ENCODE data around the gene NHEJ1. TPM values are rescaled to one million over a fixed set of nuclear protein-coding genes. Genes with fewer than 3 reads are reported as not detected.

The NHEJ1 gene
- total RNA-seq, 1 donor from 2014 or later, result 19.6 TPM

- H3K27me3 Mint-ChIP-seq, result peaks cover 85% of the 10 kb centered on the region
- no peak overlapping the region for H3K4me3 Mint-ChIP-seq
- no peaks in the 10 kb centered on the region for H3K9me3 Mint-ChIP-seq
- no peaks in the 10 kb centered on the region for H3K36me3 Mint-ChIP-seq
- no peaks in the 10 kb centered on the region for H3K4me1 Mint-ChIP-seq (ENCODE audit: unreplicated experiment)
- TF ChIP-seq, protein P1, sequence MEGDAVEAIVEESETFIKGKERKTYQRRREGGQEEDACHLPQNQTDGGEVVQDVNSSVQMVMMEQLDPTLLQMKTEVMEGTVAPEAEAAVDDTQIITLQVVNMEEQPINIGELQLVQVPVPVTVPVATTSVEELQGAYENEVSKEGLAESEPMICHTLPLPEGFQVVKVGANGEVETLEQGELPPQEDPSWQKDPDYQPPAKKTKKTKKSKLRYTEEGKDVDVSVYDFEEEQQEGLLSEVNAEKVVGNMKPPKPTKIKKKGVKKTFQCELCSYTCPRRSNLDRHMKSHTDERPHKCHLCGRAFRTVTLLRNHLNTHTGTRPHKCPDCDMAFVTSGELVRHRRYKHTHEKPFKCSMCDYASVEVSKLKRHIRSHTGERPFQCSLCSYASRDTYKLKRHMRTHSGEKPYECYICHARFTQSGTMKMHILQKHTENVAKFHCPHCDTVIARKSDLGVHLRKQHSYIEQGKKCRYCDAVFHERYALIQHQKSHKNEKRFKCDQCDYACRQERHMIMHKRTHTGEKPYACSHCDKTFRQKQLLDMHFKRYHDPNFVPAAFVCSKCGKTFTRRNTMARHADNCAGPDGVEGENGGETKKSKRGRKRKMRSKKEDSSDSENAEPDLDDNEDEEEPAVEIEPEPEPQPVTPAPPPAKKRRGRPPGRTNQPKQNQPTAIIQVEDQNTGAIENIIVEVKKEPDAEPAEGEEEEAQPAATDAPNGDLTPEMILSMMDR (conservative IDR thresholded peaks at IDR 0.05), result no peak
- DNase-seq (ENCODE audit: extremely low spot score, unreplicated experiment), result no peak
- no peak overlapping the region for H3K27ac Mint-ChIP-seq
Measured at GRCh38 chr2:219056896-219057708, 103.5 kb downstream of the NHEJ1 start.

- no peaks in the 10 kb centered on the region for H3K9me3 Mint-ChIP-seq
- no peak overlapping the region for H3K4me3 Mint-ChIP-seq
- DNase-seq (ENCODE audit: extremely low spot score, unreplicated experiment), result no peak
- H3K27ac Mint-ChIP-seq, result no peak overlapping the region
- peaks cover 83% of the 10 kb centered on the region for H3K27me3 Mint-ChIP-seq
- H3K36me3 Mint-ChIP-seq, result no peaks in the 10 kb centered on the region
- H3K4me1 Mint-ChIP-seq (ENCODE audit: unreplicated experiment), result no peaks in the 10 kb centered on the region
- TF ChIP-seq, protein P1 (conservative IDR thresholded peaks at IDR 0.05), result no peak
Measured at GRCh38 chr2:219056176-219056895, 104.3 kb downstream of the NHEJ1 start.

- TF ChIP-seq, protein P1 (conservative IDR thresholded peaks at IDR 0.05), result no peak
- DNase-seq (ENCODE audit: extremely low spot score, unreplicated experiment), result no peak
- no peak overlapping the region for H3K27ac Mint-ChIP-seq
- H3K4me3 Mint-ChIP-seq, result no peak overlapping the region
- H3K9me3 Mint-ChIP-seq, result no peaks in the 10 kb centered on the region
- H3K36me3 Mint-ChIP-seq, result no peaks in the 10 kb centered on the region
- H3K27me3 Mint-ChIP-seq, result peaks cover 92% of the 10 kb centered on the region
- no peaks in the 10 kb centered on the region for H3K4me1 Mint-ChIP-seq (ENCODE audit: unreplicated experiment)
Measured at GRCh38 chr2:219054956-219055903, 105.4 kb downstream of the NHEJ1 start.

DNA sequence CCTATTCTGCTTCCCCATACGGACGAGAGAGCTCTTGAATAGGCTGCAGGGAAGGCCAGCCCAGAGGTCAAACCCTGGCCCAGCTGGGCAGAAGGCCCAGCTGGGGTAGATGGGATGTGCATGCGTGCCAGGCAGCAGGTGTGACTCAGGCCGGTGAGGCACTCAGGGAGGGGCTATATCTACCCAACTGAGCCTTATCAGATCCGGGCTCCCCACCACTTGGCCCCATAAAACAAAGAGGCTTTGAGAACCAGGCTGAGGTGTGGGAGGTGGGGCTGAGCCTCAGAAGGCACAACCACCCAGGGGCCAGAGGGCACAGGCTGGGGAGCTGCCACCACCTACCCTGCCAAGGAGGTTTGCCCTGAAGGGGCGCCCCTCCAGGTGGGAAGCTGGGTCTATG lies 111.3 kb downstream of the NHEJ1 start:
- Mint-ChIP-seq H3K4me3 (no peak overlapping the region), H3K36me3 (no peaks in the 10 kb centered on the region), H3K27ac (no peak overlapping the region), H3K27me3 (peaks cover 75% of the 10 kb centered on the region), H3K9me3 (no peaks in the 10 kb centered on the region), H3K4me1 (ENCODE audit: unreplicated experiment) (no peaks in the 10 kb centered on the region)
- no peak for DNase-seq (ENCODE audit: extremely low spot score, unreplicated experiment)
- TF ChIP-seq, protein P1 (conservative IDR thresholded peaks at IDR 0.05), result no peak

GRCh38 chr2:219045937-219046550 lies 114.6 kb downstream of the NHEJ1 start:
- no peak overlapping the region for H3K4me3 Mint-ChIP-seq
- TF ChIP-seq, protein P1 (conservative IDR thresholded peaks at IDR 0.05), result no peak

More at GRCh38 chr2:219045937-219046550, 114.6 kb downstream of the NHEJ1 start:
- Mint-ChIP-seq H3K9me3 (no peaks in the 10 kb centered on the region), H3K27ac (no peak overlapping the region), H3K36me3 (no peaks in the 10 kb centered on the region), H3K27me3 (peaks cover 79% of the 10 kb centered on the region), H3K4me1 (ENCODE audit: unreplicated experiment) (peaks cover 4% of the 10 kb centered on the region)
- DNase-seq (ENCODE audit: extremely low spot score, unreplicated experiment), result no peak
